ENCODE data around the gene DOK5. TPM values are rescaled to one million over a fixed set of nuclear protein-coding genes. Genes with fewer than 3 reads are reported as not detected.

Gene DOK5
- total and polyA plus RNA-seq, 9 of the 15 experiments (the other 6 are each of a cell fraction or from before 2014, with no cell fraction given), result not detected

DNA sequence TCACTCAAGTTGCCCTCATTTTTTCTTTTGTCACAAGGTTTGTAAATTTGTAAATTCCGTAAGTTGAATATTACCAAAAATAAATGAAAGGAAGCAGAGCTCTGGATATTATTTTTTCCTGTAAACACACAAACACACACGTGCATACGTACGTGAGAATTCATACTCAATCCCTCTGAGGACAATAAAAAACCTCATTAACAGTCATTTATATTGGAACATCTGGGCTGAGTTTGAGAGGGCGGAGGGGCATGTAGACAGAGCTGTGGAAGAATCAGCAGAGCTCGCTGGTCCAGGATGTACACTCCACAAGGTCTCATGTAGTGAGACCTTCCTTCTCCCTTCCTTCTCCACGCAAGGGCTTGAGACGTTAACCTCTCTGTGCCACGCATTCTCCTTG, 24.2 kb upstream of the DOK5 start:
- H3K79me2 ChIP-seq (ENCODE audit: control insufficient read depth, insufficient read depth, low read length), result no peaks in the 10 kb centered on the region
- no peak overlapping the region for H3K4me2 ChIP-seq (ENCODE audit: insufficient read depth, low read length)
- no TSS peak for BruUV-seq (replicated peaks)
- intact Hi-C loops (cut with micrococcal nuclease), result no loop called here
- no peaks in the 10 kb centered on the region for H4K20me1 ChIP-seq (replicated peaks; ENCODE audit: control insufficient read depth, insufficient read depth, low read length)
- FAIRE-seq (no peak), ATAC-seq (no peak), DNase-seq (ENCODE audit: extremely low read depth in 1 of 4, low spot score in 3 of 4) (no peak)
- no peaks in the 10 kb centered on the region for H3K36me3 ChIP-seq (ENCODE audit: control insufficient read depth, insufficient read depth, low read length)
- CTCF ChIA-PET (ENCODE audit: low intra/inter-chr PET ratio), result no interaction called here
- in situ Hi-C loops (cut with MboI), result no loop called here
- POLR2A ChIA-PET, result no interaction called here
- H3K27ac ChIP-seq (ENCODE audit: extremely low read depth, low read depth, low read length), result no peak overlapping the region
- no peaks in the 10 kb centered on the region for H3K9me3 ChIP-seq (replicated peaks; ENCODE audit: control insufficient read depth, insufficient read depth, low read depth, low read length)
- H2AFZ ChIP-seq (ENCODE audit: low read depth, low read length), result no peak overlapping the region
- 0% methylated on average over 8 of the region's 9 CpGs for WGBS (ENCODE audit: insufficient coverage, low coverage, missing lambda C conversion rate)
- H3K27me3 ChIP-seq (ENCODE audit: control insufficient read depth in 2 of 2, insufficient read depth in 2 of 2, low read length in 2 of 2), result no peaks in the 10 kb centered on the region
- H3K9ac ChIP-seq (ENCODE audit: insufficient read depth in 1 of 2, low read depth in 2 of 2, low read length in 2 of 2), result no peak overlapping the region
- no peaks in the 10 kb centered on the region for H3K4me1 ChIP-seq (replicated peaks in 1 of 2; ENCODE audit: control insufficient read depth in 2 of 2, insufficient read depth in 2 of 2, low read length in 2 of 2)
- H3K9me1 ChIP-seq (ENCODE audit: control insufficient read depth, insufficient read depth, low read length), result no peaks in the 10 kb centered on the region
- no peak overlapping the region for H3K4me3 ChIP-seq
- TF ChIP-seq ZNF133 (CRISPR knock-in tag; IDR thresholded peaks at IDR 0.05), result no peak
- TF ChIP-seq EGR1 (conservative IDR thresholded peaks at IDR 0.05), result no peak
- TF ChIP-seq MAFF (IDR thresholded peaks at IDR 0.05; ENCODE audit: low read length), result no peak
- TF ChIP-seq ZNF239 (CRISPR knock-in tag; IDR thresholded peaks at IDR 0.05), result no peak
- TF ChIP-seq KLF10 (CRISPR knock-in tag; IDR thresholded peaks at IDR 0.05), result no peak
- no peak for TF ChIP-seq LCOR (CRISPR knock-in tag; IDR thresholded peaks at IDR 0.05)
- TF ChIP-seq PHTF2 (CRISPR knock-in tag; IDR thresholded peaks at IDR 0.05), result no peak

- intact Hi-C loops (cut with micrococcal nuclease), result no loop called here
- no peak for ATAC-seq
- CTCF ChIA-PET (ENCODE audit: low intra/inter-chr PET ratio), result no interaction called here
Observed at GRCh38 chr20:54452277-54452676, 23.1 kb upstream of the DOK5 start.

More at GRCh38 chr20:54452277-54452676, 23.1 kb upstream of the DOK5 start:
- Histone ChIP-seq H2AFZ (ENCODE audit: low read depth, low read length) (no peak overlapping the region), H3K27me3 (ENCODE audit: control insufficient read depth in 2 of 2, insufficient read depth in 2 of 2, low read length in 2 of 2) (no peaks in the 10 kb centered on the region), H3K9me1 (ENCODE audit: control insufficient read depth, insufficient read depth, low read length) (no peaks in the 10 kb centered on the region), H3K4me3 (no peak overlapping the region), H3K36me3 (ENCODE audit: control insufficient read depth, insufficient read depth, low read length) (no peaks in the 10 kb centered on the region), H3K4me1 (replicated peaks in 1 of 2; ENCODE audit: control insufficient read depth in 2 of 2, insufficient read depth in 2 of 2, low read length in 2 of 2) (no peaks in the 10 kb centered on the region), H3K9me3 (replicated peaks; ENCODE audit: control insufficient read depth, insufficient read depth, low read depth, low read length) (no peaks in the 10 kb centered on the region), H3K4me2 (ENCODE audit: insufficient read depth, low read length) (no peak overlapping the region), H3K9ac (ENCODE audit: insufficient read depth in 1 of 2, low read depth in 2 of 2, low read length in 2 of 2) (no peak overlapping the region), H3K79me2 (ENCODE audit: control insufficient read depth, insufficient read depth, low read length) (no peaks in the 10 kb centered on the region), H3K27ac (ENCODE audit: extremely low read depth, low read depth, low read length) (no peak overlapping the region), H4K20me1 (replicated peaks; ENCODE audit: control insufficient read depth, insufficient read depth, low read length) (no peaks in the 10 kb centered on the region)
- 8% methylated on average over 12 of the region's 12 CpGs for WGBS (ENCODE audit: insufficient coverage, low coverage, missing lambda C conversion rate)
- no TSS peak for BruUV-seq (replicated peaks)
- POLR2A ChIA-PET, result no interaction called here
- no peak for DNase-seq (ENCODE audit: extremely low read depth in 1 of 4, low spot score in 3 of 4)
- in situ Hi-C loops (cut with MboI), result no loop called here
- FAIRE-seq, result no peak
- TF ChIP-seq NRF1 (conservative IDR thresholded peaks at IDR 0.05 in 1 of 2, IDR thresholded peaks at IDR 0.05 in 1 of 2) (peak; percentile 16 to 38; a peak in 2 of 4 replicates), ZBTB11 (CRISPR knock-in tag; IDR thresholded peaks at IDR 0.05) (peak in 1 of 3 experiments; percentile 16; a peak in 1 of 6 replicates), NFATC3 (IDR thresholded peaks at IDR 0.05) (no peak)

Measured in K562 (cell line).